Astrocyte (in vitro differentiated cells and primary cell): ENCODE data around the gene UBQLN4. TPM values are rescaled to one million over a fixed set of nuclear protein-coding genes. Genes with fewer than 3 reads are reported as not detected.

Experiments
- DNase-seq: peaks from one replicate; pipeline ENCODE4 v3.0.0-alpha.2; 2010; ENCODE audit warnings: low read depth
- FAIRE-seq: peaks from 2 replicates; lab custom pipeline; 2011; peaks lifted over from hg19 to GRCh38; lab: Jason Lieb, UNC
- H2AFZ ChIP-seq: 2 replicates; pipeline ENCODE4 v1.6.0; 2012; ENCODE audit warnings: low read depth, low read length, inconsistent platforms
- H3K27ac ChIP-seq: 2 replicates; pipeline ENCODE4 v1.5.1; 2011; ENCODE audit warnings: low read depth, low read length, inconsistent platforms
- H3K27me3 ChIP-seq: 2 replicates; pipeline ENCODE4 v1.6.0; 2011; ENCODE audit warnings: low read length, inconsistent platforms; ENCODE audit not compliant: insufficient read depth
- H3K36me3 ChIP-seq: 2 replicates; pipeline ENCODE4 v1.5.1; 2011; ENCODE audit warnings: low read length, inconsistent platforms; ENCODE audit not compliant: insufficient read depth
- H3K4me1 ChIP-seq: 2 replicates; pipeline ENCODE4 v1.5.1; 2011; ENCODE audit warnings: low read length, inconsistent platforms; ENCODE audit not compliant: insufficient read depth
- H3K4me2 ChIP-seq: 2 replicates; pipeline ENCODE4 v1.6.0; 2012; ENCODE audit warnings: low read length, inconsistent platforms
- H3K4me3 ChIP-seq: 2 replicates; pipeline ENCODE4 v1.5.1; 2011; ENCODE audit warnings: low read depth, mild to moderate bottlenecking, low read length, inconsistent platforms; ENCODE audit not compliant: insufficient read depth
- H3K79me2 ChIP-seq: 2 replicates; pipeline ENCODE4 v1.6.0; 2012; ENCODE audit warnings: mild to moderate bottlenecking, low read length, inconsistent platforms; ENCODE audit not compliant: insufficient read depth
- H3K9ac ChIP-seq: 2 replicates; pipeline ENCODE4 v1.6.0; 2012; ENCODE audit warnings: mild to moderate bottlenecking, low read length, inconsistent platforms
- H3K9me3 ChIP-seq: 2 replicates; pipeline ENCODE4 v1.5.1; 2012; ENCODE audit warnings: low read depth, mild to moderate bottlenecking, low read length, inconsistent platforms; ENCODE audit not compliant: insufficient read depth
- H4K20me1 ChIP-seq: 2 replicates; pipeline ENCODE4 v1.6.0; 2012; ENCODE audit warnings: low read length, inconsistent platforms; ENCODE audit not compliant: insufficient read depth
- H3K27ac Mint-ChIP-seq: one replicate; pipeline ENCODE4 v1.8.0; 2021; ENCODE audit warnings: mild to moderate bottlenecking, mixed read lengths; ENCODE audit not compliant: unreplicated experiment
- H3K27me3 Mint-ChIP-seq: one replicate; pipeline ENCODE4 v1.8.0; 2021; ENCODE audit warnings: low read depth, mixed read lengths; ENCODE audit not compliant: unreplicated experiment
- H3K36me3 Mint-ChIP-seq: one replicate; pipeline ENCODE4 v1.8.0; 2021; ENCODE audit warnings: low read depth, mixed read lengths; ENCODE audit not compliant: unreplicated experiment
- H3K4me1 Mint-ChIP-seq: one replicate; pipeline ENCODE4 v1.8.0; 2021; ENCODE audit warnings: low read depth, mixed read lengths; ENCODE audit not compliant: unreplicated experiment
- H3K4me3 Mint-ChIP-seq: one replicate; pipeline ENCODE4 v1.8.0; 2021; ENCODE audit warnings: mild to moderate bottlenecking, moderate library complexity, mixed read lengths; ENCODE audit not compliant: unreplicated experiment
- H3K9me3 Mint-ChIP-seq: one replicate; pipeline ENCODE4 v1.8.0; 2021; ENCODE audit warnings: mild to moderate bottlenecking, mixed read lengths; ENCODE audit not compliant: unreplicated experiment
- CTCF ChIP-seq: IDR thresholded peaks from 2 replicates; pipeline ENCODE4 v1.5.1; 2011; ENCODE audit warnings: low read depth, mild to moderate bottlenecking, inconsistent platforms, low read length, moderate library complexity; ENCODE audit not compliant: insufficient read depth
- EZH2 ChIP-seq: IDR thresholded peaks from 2 replicates; pipeline ENCODE4 v1.6.1; 2012; ENCODE audit warnings: mild to moderate bottlenecking, low read length, inconsistent platforms; ENCODE audit not compliant: insufficient read depth
- total RNA-seq: library from RNA; stranded (reverse); gene quantifications from 2 replicates; pipeline ENCODE4 v1.2.1, GENCODE V29; 2021

UBQLN4 gene
- total RNA-seq, 1 donor from 2014 or later: 40.0 TPM

- Mint-ChIP-seq H3K36me3 (peaks cover 23% of the 10 kb centered on the region), H3K4me3 (no peak overlapping the region)
- no peak overlapping the region for H3K4me2 ChIP-seq
Measured at GRCh38 chr1:156075162-156075561, 21.6 kb upstream of the UBQLN4 start.

GRCh38 chr1:156074661-156075060 is 21.1 kb upstream of the UBQLN4 start:
- Histone ChIP-seq H3K27ac (no peak overlapping the region), H3K79me2 (peaks cover 50% of the 10 kb centered on the region), H3K27me3 (no peaks in the 10 kb centered on the region), H3K9me3 (no peaks in the 10 kb centered on the region), H2AFZ (no peak overlapping the region), H3K4me3 (no peak overlapping the region), H4K20me1 (peaks cover 83% of the 10 kb centered on the region), H3K4me1 (peaks cover 28% of the 10 kb centered on the region), H3K36me3 (peaks cover 7% of the 10 kb centered on the region), H3K4me2 (no peak overlapping the region), H3K9ac (no peak overlapping the region)
- TF ChIP-seq CTCF: no peak
- no peak for TF ChIP-seq EZH2
- Mint-ChIP-seq H3K4me3 (no peak overlapping the region), H3K9me3 (no peaks in the 10 kb centered on the region), H3K4me1 (peaks cover 47% of the 10 kb centered on the region), H3K36me3 (peaks cover 22% of the 10 kb centered on the region), H3K27me3 (no peaks in the 10 kb centered on the region), H3K27ac (no peak overlapping the region)
- FAIRE-seq: no peak
- no peak for DNase-seq

More at GRCh38 chr1:156075162-156075561, 21.6 kb upstream of the UBQLN4 start:
- H3K4me1 Mint-ChIP-seq: peaks cover 47% of the 10 kb centered on the region
- Histone ChIP-seq H3K4me1 (peaks cover 28% of the 10 kb centered on the region), H4K20me1 (peaks cover 84% of the 10 kb centered on the region), H3K4me3 (no peak overlapping the region), H3K36me3 (peaks cover 7% of the 10 kb centered on the region), H3K9ac (no peak overlapping the region), H3K27ac (no peak overlapping the region), H3K79me2 (peaks cover 55% of the 10 kb centered on the region), H2AFZ (no peak overlapping the region), H3K9me3 (no peaks in the 10 kb centered on the region), H3K27me3 (no peaks in the 10 kb centered on the region)
- H3K27ac Mint-ChIP-seq: peak overlapping the region; percentile 34
- H3K27me3 Mint-ChIP-seq: no peaks in the 10 kb centered on the region
- FAIRE-seq (no peak), DNase-seq (no peak)
- no peak for TF ChIP-seq CTCF
- TF ChIP-seq EZH2: no peak
- no peaks in the 10 kb centered on the region for H3K9me3 Mint-ChIP-seq

- Histone ChIP-seq H3K79me2 (peaks cover 42% of the 10 kb centered on the region), H3K27me3 (no peaks in the 10 kb centered on the region), H3K4me3 (no peak overlapping the region), H3K36me3 (peaks cover 4% of the 10 kb centered on the region), H3K4me2 (no peak overlapping the region), H4K20me1 (peaks cover 76% of the 10 kb centered on the region), H2AFZ (no peak overlapping the region), H3K9ac (no peak overlapping the region), H3K9me3 (no peaks in the 10 kb centered on the region), H3K27ac (no peak overlapping the region), H3K4me1 (peaks cover 22% of the 10 kb centered on the region)
- H3K36me3 Mint-ChIP-seq: peaks cover 17% of the 10 kb centered on the region
- peaks cover 41% of the 10 kb centered on the region for H3K4me1 Mint-ChIP-seq
- no peak for FAIRE-seq
- H3K27me3 Mint-ChIP-seq: no peaks in the 10 kb centered on the region
- H3K9me3 Mint-ChIP-seq: no peaks in the 10 kb centered on the region
- no peak for DNase-seq
- TF ChIP-seq CTCF (no peak), EZH2 (no peak)
- no peak overlapping the region for H3K27ac Mint-ChIP-seq
- H3K4me3 Mint-ChIP-seq: no peak overlapping the region
Measured at GRCh38 chr1:156073740-156074139, 20.1 kb upstream of the UBQLN4 start.
